GM12891 (cell line): ENCODE measurements around the gene DEDD2.

Source experiments
- POLR2A ChIP-seq: IDR thresholded peaks from 2 replicates; pipeline ENCODE4 v1.6.1; 2011; ENCODE audit warnings: low read depth, low read length, control low read depth
- SPI1 ChIP-seq: IDR thresholded peaks from 2 replicates; pipeline ENCODE4 v1.6.1; 2011; ENCODE audit warnings: low read depth, low read length, control low read depth
- TAF1 ChIP-seq: IDR thresholded peaks from 2 replicates; pipeline ENCODE4 v1.6.1; 2011; ENCODE audit warnings: low read depth, low read length, control low read depth

DNA sequence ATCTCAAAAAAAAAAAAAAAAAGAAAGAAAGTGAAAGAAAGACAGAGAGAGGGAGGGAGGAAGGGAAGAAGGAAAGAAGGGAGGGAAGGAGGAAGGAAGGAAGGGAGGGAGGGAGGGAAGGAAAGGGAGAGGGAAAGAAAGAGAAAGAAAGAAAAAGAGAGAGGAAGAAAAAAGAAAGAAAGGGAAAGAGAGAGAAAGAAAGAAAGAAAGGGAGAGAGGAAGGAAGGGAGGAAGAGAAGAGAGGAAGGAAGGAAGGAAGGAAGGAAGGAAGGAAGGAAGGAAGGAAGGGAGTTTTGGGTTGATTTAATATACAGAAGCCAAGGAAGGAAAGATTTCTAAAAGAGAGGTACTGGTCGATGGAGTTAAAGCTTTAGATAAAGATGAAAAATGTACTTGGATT, 28.8 kb downstream of the DEDD2 start:
- TF ChIP-seq POLR2A, result no peak
- no peak for TF ChIP-seq SPI1
- TF ChIP-seq TAF1, result no peak
